RWPE1 (cell line): Measurements from ENCODE around the gene PCED1B.

Experiments used
- CTCF ChIA-PET: fragments of 350-600 bp; sonication (Branson Sonifier 250); formaldehyde crosslinking; extraction: SDS; loops from one replicate; lab custom pipeline; 2021; lab: Yijun Ruan, JAX
- POLR2A ChIA-PET: fragments of 400-600 bp; formaldehyde crosslinking; extraction: SDS; loops from one replicate; lab custom pipeline; 2020; ENCODE audit warnings: antibody characterized with exemption; ENCODE audit not compliant: low non-redundant PET; lab: Yijun Ruan, JAX
- DNase-seq: peaks from one replicate; pipeline ENCODE4 v3.0.0; 2012; ENCODE audit warnings: low spot score
- H3K27ac ChIP-seq: fragments of 450-650 bp; 2 replicates; pipeline ENCODE4 v1.5.1; 2017
- CTCF ChIP-seq: fragments of 450-650 bp; conservative IDR thresholded peaks from 2 replicates; pipeline ENCODE4 v1.5.1; 2017; ENCODE audit warnings: low read depth, mild to moderate bottlenecking

PCED1B gene

GRCh38 chr12:47205532-47206449, 126.4 kb downstream of the PCED1B start:
- no peak overlapping the region for H3K27ac ChIP-seq
- POLR2A ChIA-PET: no interaction called here
- TF ChIP-seq CTCF: no peak
- DNase-seq: no peak
- CTCF ChIA-PET: no interaction called here

- POLR2A ChIA-PET: interaction anchor here (1.1 kb wide), 1 partner anchor 128 kb away, joined by 3 read pairs; no protein-coding TSS in a partner anchor
- TF ChIP-seq CTCF: no peak
- CTCF ChIA-PET: no interaction called here
- H3K27ac ChIP-seq: no peak overlapping the region
- no peak for DNase-seq
These were observed 127.3 kb downstream of the PCED1B start for GRCh38 chr12:47206450-47207339.

GRCh38 chr12:47207340-47207717, 127.9 kb downstream of the PCED1B start:
- CTCF ChIA-PET: interaction anchor here (0.6 kb wide), 1 partner anchor 118 kb away, joined by 9 read pairs; no protein-coding TSS in a partner anchor
- no peak for DNase-seq
- POLR2A ChIA-PET: interaction anchor here (1.1 kb wide), 1 partner anchor 128 kb away, joined by 3 read pairs; no protein-coding TSS in a partner anchor
- no peak for TF ChIP-seq CTCF
- no peak overlapping the region for H3K27ac ChIP-seq

- ChIA-PET POLR2A (interaction anchor here (1.1 kb wide), 1 partner anchor 129 kb away, joined by 3 read pairs; no protein-coding TSS in a partner anchor), CTCF (interaction anchor here (0.6 kb wide), 1 partner anchor 117 kb away, joined by 9 read pairs; no protein-coding TSS in a partner anchor)
- no peak for TF ChIP-seq CTCF
- no peak overlapping the region for H3K27ac ChIP-seq
- DNase-seq: no peak
These were observed 128.4 kb downstream of the PCED1B start for GRCh38 chr12:47207829-47208248.

GRCh38 chr12:47209014-47209413, 129.6 kb downstream of the PCED1B start:
- POLR2A ChIA-PET: no interaction called here

More at GRCh38 chr12:47209014-47209413, 129.6 kb downstream of the PCED1B start:
- no peak for TF ChIP-seq CTCF
- no peak for DNase-seq
- CTCF ChIA-PET: no interaction called here
- H3K27ac ChIP-seq: no peak overlapping the region; the same call in 1 of the 2 replicates
